ENCODE data around the gene WWC1. TPM values are rescaled to one million over a fixed set of nuclear protein-coding genes. Genes with fewer than 3 reads are reported as not detected.

The WWC1 gene
- total RNA-seq, 1 donor from 2014 or later = 13.7 TPM

DNA sequence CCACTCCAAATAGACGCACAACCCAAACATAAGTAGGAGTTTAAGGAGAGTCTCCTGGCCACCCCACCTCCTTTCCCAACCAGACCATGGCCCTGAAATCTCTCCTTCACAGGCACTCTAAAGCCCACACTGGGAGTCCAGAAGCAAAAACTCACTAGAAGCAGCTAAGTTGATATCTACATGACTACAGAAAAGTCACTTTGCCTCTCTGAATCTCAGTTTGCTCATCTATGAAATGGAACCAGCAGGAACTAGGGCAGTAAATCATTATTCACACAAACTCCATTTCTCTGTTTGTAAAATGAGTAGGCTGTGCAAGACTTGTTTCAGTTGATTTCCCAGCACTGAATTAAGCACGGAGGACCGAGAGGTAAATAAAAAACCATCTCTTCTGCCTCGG is 4.1 kb upstream of the WWC1 start:
- peaks cover 3% of the 10 kb centered on the region for H3K9me3 Mint-ChIP-seq
- peaks cover 3% of the 10 kb centered on the region for H3K36me3 Mint-ChIP-seq (ENCODE audit: low read depth)
- no peak overlapping the region for H3K4me3 Mint-ChIP-seq
- no peak for DNase-seq (ENCODE audit: low read depth, low spot score)
- no peak overlapping the region for H3K27ac Mint-ChIP-seq (ENCODE audit: unreplicated experiment)
- peaks cover 28% of the 10 kb centered on the region for H3K27me3 Mint-ChIP-seq (ENCODE audit: low read depth)
- TF ChIP-seq, protein P1, sequence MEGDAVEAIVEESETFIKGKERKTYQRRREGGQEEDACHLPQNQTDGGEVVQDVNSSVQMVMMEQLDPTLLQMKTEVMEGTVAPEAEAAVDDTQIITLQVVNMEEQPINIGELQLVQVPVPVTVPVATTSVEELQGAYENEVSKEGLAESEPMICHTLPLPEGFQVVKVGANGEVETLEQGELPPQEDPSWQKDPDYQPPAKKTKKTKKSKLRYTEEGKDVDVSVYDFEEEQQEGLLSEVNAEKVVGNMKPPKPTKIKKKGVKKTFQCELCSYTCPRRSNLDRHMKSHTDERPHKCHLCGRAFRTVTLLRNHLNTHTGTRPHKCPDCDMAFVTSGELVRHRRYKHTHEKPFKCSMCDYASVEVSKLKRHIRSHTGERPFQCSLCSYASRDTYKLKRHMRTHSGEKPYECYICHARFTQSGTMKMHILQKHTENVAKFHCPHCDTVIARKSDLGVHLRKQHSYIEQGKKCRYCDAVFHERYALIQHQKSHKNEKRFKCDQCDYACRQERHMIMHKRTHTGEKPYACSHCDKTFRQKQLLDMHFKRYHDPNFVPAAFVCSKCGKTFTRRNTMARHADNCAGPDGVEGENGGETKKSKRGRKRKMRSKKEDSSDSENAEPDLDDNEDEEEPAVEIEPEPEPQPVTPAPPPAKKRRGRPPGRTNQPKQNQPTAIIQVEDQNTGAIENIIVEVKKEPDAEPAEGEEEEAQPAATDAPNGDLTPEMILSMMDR (conservative IDR thresholded peaks at IDR 0.05) = no peak
- H3K4me1 Mint-ChIP-seq = peaks cover 12% of the 10 kb centered on the region

DNA sequence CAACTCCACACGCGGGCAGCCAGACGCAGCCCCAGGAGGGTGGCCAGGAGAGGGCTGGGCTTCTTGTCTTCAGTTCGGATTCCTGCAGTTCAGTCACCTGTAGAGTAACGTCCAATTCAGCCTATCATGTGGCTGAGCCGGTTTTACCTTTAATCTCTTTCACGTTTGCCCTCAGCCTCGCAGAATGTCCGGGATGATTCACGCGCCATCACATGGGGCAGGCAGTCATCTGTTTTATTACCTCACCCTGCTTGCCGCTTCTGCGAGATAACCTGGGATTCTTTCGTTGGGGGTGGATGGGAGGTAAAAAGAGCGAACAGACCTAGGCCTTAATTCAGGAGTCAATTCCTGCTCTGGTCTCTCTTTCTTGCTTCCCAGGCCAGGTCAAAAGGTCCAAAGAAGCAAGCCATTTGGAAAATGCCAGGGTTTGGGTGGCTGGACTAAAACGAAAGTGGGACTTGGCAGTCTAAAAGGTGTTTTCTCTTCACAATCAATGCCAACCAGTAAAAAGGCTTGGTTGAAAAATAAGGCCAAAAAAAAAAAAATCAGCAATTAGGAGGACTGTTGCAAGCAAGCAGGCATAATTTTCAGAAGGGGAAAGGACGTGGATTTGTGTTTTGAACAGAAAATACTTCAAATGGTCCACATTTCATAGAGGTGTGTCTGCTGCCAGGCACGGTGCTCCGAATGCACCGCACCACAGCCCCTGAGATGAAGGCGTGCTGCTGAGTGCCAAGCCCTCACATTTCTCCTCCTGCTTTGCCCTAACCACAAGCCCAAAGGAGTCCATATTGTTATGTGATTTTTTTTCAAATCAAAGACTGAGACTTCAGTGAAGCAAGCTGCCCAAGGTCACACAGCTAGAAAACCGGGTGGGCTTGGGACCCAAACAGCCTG is 2.8 kb upstream of the WWC1 start:
- peaks cover 17% of the 10 kb centered on the region for H3K4me1 Mint-ChIP-seq
- TF ChIP-seq, protein P1 (conservative IDR thresholded peaks at IDR 0.05) = no peak
- peaks cover 3% of the 10 kb centered on the region for H3K9me3 Mint-ChIP-seq
- H3K27ac Mint-ChIP-seq (ENCODE audit: unreplicated experiment) = no peak overlapping the region
- H3K27me3 Mint-ChIP-seq (ENCODE audit: low read depth) = peaks cover 35% of the 10 kb centered on the region
- H3K4me3 Mint-ChIP-seq = peak overlapping the region; percentile 20
- no peak for DNase-seq (ENCODE audit: low read depth, low spot score)
- H3K36me3 Mint-ChIP-seq (ENCODE audit: low read depth) = peaks cover 3% of the 10 kb centered on the region

DNA sequence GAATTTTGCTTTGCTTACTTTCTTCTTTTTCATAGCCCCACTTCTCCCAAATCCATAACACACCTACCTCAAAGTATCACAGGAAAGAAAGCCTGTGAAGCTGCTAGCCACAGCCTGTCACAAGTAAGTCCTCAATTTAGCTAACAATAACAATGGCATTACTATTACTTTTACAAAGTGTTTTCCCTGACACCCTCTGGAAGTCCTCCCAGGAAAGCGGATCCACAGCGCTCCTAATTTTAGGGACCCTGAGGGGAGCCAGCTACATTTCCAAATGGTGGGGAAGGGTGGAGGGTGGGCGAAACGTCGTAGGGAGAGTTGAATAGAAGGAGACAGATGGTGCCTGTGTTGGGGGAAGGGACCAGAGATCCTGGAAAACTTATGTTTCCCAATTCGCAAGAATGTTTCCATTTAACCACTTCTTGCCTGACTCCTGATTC is 523 bp upstream of the WWC1 start:
- no peaks in the 10 kb centered on the region for H3K9me3 Mint-ChIP-seq

DNA sequence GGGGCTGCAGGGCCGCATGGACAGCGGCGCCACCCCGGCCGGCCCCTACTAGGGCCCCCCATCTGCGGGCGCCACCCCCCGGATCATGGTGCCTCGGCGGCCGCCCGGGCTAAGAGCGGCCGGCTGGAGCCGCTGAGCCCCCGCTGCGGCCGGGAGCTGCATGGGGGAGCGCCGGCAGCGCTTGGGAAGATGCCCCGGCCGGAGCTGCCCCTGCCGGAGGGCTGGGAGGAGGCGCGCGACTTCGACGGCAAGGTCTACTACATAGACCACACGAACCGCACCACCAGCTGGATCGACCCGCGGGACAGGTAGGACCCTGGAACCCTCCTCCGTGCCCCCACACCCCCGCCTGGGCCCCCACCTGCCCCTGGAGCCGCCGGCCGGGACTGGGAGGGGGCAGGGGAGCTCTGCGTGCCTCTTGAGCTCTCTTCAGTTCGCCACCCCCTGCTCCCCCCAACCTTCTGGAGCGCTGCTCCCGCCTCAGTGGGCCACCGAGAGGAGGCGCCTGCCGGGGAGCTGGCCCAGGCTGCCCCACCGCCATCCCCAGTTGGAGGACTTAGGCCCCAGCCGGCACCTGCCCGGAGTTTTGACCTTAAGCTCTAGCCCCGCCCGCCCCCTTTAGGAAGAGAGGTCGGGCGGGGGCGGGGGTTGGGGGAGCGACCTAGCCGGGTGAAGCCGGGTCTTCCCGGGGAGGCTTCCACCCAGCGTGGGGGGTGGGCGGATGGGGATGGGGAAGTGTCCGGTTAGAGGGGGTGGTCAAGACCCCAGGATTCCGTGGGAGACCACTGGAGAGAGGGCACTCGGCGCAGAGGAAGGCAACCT is 730 bp downstream of the WWC1 start:
- TF ChIP-seq, protein P1 (conservative IDR thresholded peaks at IDR 0.05) = no peak
- H3K9me3 Mint-ChIP-seq = no peaks in the 10 kb centered on the region
- H3K4me3 Mint-ChIP-seq = peak overlapping the region; percentile 80
- H3K27ac Mint-ChIP-seq (ENCODE audit: unreplicated experiment) = no peak overlapping the region
- no peaks in the 10 kb centered on the region for H3K36me3 Mint-ChIP-seq (ENCODE audit: low read depth)
- peaks cover 26% of the 10 kb centered on the region for H3K4me1 Mint-ChIP-seq
- DNase-seq (ENCODE audit: low read depth, low spot score) = no peak
- peaks cover 30% of the 10 kb centered on the region for H3K27me3 Mint-ChIP-seq (ENCODE audit: low read depth)

More for the DNA sequence above, 523 bp upstream of the WWC1 start:
- Mint-ChIP-seq H3K36me3 (ENCODE audit: low read depth) (no peaks in the 10 kb centered on the region), H3K27ac (ENCODE audit: unreplicated experiment) (no peak overlapping the region), H3K4me3 (peak overlapping the region; percentile 89), H3K4me1 (peaks cover 27% of the 10 kb centered on the region), H3K27me3 (ENCODE audit: low read depth) (peaks cover 36% of the 10 kb centered on the region)
- TF ChIP-seq, protein P1 (conservative IDR thresholded peaks at IDR 0.05) = no peak
- no peak for DNase-seq (ENCODE audit: low read depth, low spot score)

DNA sequence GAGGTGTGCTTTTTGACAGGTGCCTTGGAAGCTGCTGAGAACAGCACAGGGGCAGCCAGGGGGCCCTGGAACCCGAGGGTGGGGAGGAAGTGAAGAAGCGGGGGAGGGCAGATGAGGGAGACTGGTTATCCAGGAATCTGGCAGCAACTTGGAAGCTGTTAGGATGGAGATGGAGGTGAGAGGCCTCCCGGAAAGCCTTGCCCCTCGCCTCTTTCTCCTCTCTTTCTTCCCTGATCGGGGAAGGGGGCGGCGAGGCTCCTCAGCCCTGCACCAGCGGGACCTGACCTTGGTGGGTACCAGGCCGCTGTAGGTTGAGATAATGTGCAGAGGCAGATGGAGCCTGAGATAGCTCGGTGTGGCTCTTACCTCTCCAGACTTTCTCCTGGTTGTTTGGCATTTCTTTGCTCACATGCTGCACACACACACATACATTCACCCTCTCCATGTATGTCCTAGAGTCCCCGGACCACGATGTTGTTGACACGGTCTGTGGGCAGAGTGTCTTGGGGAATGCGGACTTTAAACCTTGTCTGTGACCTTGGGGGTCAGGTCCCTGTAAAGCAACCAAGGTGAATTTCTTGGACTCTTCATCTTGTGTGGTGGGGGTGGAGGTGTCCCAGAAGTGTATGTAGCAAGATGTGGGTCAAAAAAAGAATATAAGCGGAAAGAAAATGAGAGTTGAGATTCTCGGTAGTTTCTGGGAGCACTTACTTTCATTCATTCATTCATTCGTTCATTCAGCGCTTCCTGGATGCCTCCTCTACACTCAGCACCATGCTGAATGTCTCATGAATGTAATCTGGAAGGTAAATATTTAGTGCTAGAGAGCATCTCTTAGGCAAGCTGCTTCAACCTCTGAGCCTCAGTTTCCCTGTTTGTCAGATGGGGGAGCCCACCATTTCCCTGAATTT is 1.6 kb downstream of the WWC1 start:
- H3K36me3 Mint-ChIP-seq (ENCODE audit: low read depth) = no peaks in the 10 kb centered on the region
- H3K27me3 Mint-ChIP-seq (ENCODE audit: low read depth) = peaks cover 23% of the 10 kb centered on the region
- H3K9me3 Mint-ChIP-seq = no peaks in the 10 kb centered on the region
- H3K4me3 Mint-ChIP-seq = peak overlapping the region; percentile 80
- no peak for DNase-seq (ENCODE audit: low read depth, low spot score)
- no peak overlapping the region for H3K27ac Mint-ChIP-seq (ENCODE audit: unreplicated experiment)
- H3K4me1 Mint-ChIP-seq = peaks cover 26% of the 10 kb centered on the region
- TF ChIP-seq, protein P1 (conservative IDR thresholded peaks at IDR 0.05) = no peak

Measured in neural crest cell (in vitro differentiated cells).